ENCODE results near the gene IFT74.

IFT74 gene

GRCh38 chr9:27019589-27019988, 63.4 kb downstream of the IFT74 start:
- ATAC-seq (ENCODE audit: low read depth) (no peak), DNase-seq (ENCODE audit: low spot score in 2 of 2) (no peak)
- no peak overlapping the region for H3K27ac Mint-ChIP-seq
- no peaks in the 10 kb centered on the region for H3K9me3 Mint-ChIP-seq
- no peaks in the 10 kb centered on the region for H3K27me3 Mint-ChIP-seq
- no peaks in the 10 kb centered on the region for H3K4me1 Mint-ChIP-seq
- peaks cover 39% of the 10 kb centered on the region for H3K36me3 Mint-ChIP-seq
- H3K4me3 Mint-ChIP-seq = no peak overlapping the region

GRCh38 chr9:27022920-27023319, 66.7 kb downstream of the IFT74 start:
- H3K4me1 Mint-ChIP-seq = no peaks in the 10 kb centered on the region
- no peak overlapping the region for H3K4me3 Mint-ChIP-seq
- no peaks in the 10 kb centered on the region for H3K27me3 Mint-ChIP-seq
- no peak for ATAC-seq (ENCODE audit: low read depth)
- H3K36me3 Mint-ChIP-seq = peaks cover 37% of the 10 kb centered on the region
- H3K27ac Mint-ChIP-seq = no peak overlapping the region
- H3K9me3 Mint-ChIP-seq = no peaks in the 10 kb centered on the region
- no peak for DNase-seq (ENCODE audit: low spot score in 2 of 2)

DNA sequence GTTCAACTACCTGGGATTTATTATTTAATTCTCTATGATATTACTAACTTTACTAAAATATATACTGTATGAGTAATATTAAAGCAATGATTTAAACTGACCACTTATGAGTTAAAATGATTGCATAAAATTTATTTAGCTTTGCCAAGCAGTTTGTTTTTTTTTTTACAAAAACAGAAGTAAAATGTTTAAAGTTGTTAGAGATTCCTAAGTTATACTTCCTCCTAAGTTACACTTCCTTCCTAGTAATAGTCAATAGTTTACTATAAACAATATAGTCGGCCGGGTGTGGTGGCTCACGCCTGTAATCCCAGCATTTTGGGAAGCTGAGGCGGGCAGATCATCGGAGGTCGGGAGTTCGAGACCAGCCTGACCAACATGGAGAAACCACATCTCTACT, 73.0 kb downstream of the IFT74 start:
- Mint-ChIP-seq H3K27me3 (no peaks in the 10 kb centered on the region), H3K4me1 (no peaks in the 10 kb centered on the region), H3K27ac (no peak overlapping the region), H3K9me3 (no peaks in the 10 kb centered on the region), H3K4me3 (no peak overlapping the region), H3K36me3 (peaks cover 11% of the 10 kb centered on the region)
- ATAC-seq (ENCODE audit: low read depth) (no peak), DNase-seq (ENCODE audit: low spot score in 2 of 2) (no peak)

GRCh38 chr9:27033815-27034403, 77.7 kb downstream of the IFT74 start:
- H3K27me3 Mint-ChIP-seq = no peaks in the 10 kb centered on the region
- H3K4me1 Mint-ChIP-seq = no peaks in the 10 kb centered on the region
- ATAC-seq (ENCODE audit: low read depth) (peak; percentile 44), DNase-seq (ENCODE audit: low spot score in 2 of 2) (peak; percentile 26 to 44)
- H3K36me3 Mint-ChIP-seq = peaks cover 5% of the 10 kb centered on the region
- H3K9me3 Mint-ChIP-seq = no peaks in the 10 kb centered on the region
- no peak overlapping the region for H3K4me3 Mint-ChIP-seq
- H3K27ac Mint-ChIP-seq = no peak overlapping the region

DNA sequence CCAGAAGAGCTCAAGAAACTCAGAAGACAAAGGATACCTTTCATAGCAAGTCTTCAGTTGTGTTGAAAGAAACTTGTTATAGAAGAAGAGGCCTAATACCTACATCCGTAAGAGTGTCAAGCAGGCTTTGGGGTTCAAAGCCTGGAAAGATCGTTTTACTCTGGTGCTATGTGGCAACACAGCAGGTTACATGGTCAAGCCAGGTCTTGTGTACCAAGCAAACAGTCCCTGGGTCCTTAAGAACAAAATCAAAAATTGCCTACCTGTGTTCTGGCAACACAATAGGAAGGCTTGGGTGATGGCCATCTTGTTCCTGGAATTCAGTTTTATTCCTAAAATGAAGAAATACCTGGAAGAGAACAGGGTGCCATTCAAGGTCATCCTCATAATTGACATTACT, 81.3 kb downstream of the IFT74 start:
- Mint-ChIP-seq H3K27ac (no peak overlapping the region), H3K27me3 (no peaks in the 10 kb centered on the region), H3K36me3 (peaks cover 5% of the 10 kb centered on the region), H3K9me3 (no peaks in the 10 kb centered on the region), H3K4me1 (no peaks in the 10 kb centered on the region), H3K4me3 (no peak overlapping the region)
- no peak for ATAC-seq (ENCODE audit: low read depth)
- DNase-seq (ENCODE audit: low spot score in 2 of 2) = no peak

- H3K4me1 Mint-ChIP-seq = no peaks in the 10 kb centered on the region
- H3K4me3 Mint-ChIP-seq = no peak overlapping the region
- peaks cover 7% of the 10 kb centered on the region for H3K36me3 Mint-ChIP-seq
- no peaks in the 10 kb centered on the region for H3K27me3 Mint-ChIP-seq
- ATAC-seq (ENCODE audit: low read depth) (no peak), DNase-seq (ENCODE audit: low spot score in 2 of 2) (no peak)
- H3K9me3 Mint-ChIP-seq = no peaks in the 10 kb centered on the region
- H3K27ac Mint-ChIP-seq = no peak overlapping the region
Observed at GRCh38 chr9:27041746-27042145, 85.5 kb downstream of the IFT74 start.

DNA sequence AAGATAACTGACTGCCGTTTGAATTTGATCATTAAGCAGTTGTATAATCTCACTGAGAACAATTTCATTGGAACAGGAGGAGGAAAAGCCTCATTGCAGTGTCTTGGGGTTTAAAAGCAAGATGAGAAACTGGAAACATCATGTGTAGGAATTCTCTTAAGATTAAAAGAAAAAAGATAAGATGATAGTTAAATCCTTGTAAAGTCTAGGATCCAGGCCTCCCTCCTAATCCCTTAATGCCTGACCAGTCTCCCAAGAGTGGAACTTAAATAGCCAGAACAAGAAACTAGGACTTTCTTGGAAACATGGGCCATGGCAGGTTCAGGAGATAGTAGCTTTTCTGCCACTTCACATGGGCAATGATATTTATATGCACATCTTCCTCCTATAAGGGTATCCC, 86.3 kb downstream of the IFT74 start:
- no peak overlapping the region for H3K27ac Mint-ChIP-seq
- DNase-seq (ENCODE audit: low spot score in 2 of 2) (no peak), ATAC-seq (ENCODE audit: low read depth) (no peak)
- H3K9me3 Mint-ChIP-seq = no peaks in the 10 kb centered on the region
- H3K4me3 Mint-ChIP-seq = no peak overlapping the region
- peaks cover 5% of the 10 kb centered on the region for H3K36me3 Mint-ChIP-seq
- no peaks in the 10 kb centered on the region for H3K4me1 Mint-ChIP-seq
- H3K27me3 Mint-ChIP-seq = no peaks in the 10 kb centered on the region

DNA sequence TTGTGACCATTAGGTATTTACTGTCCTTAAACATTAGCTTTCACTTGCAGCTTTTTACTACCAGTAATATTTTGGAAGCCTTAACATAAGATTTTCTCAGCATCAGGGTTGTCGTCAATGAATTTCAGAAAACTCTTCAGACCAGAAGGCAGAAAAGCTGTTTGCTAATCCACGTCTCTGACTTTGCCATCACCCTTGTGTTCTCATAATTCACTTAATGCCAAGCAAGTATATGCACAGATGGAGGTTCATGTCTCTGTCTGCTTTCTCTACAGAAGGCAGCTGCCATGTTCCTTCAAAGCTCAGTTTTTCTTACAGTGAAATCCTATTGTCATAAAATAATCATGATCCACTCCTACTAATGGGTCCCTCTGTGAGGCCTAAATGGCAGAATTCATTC, 87.0 kb downstream of the IFT74 start:
- Mint-ChIP-seq H3K4me3 (no peak overlapping the region), H3K27ac (no peak overlapping the region), H3K27me3 (no peaks in the 10 kb centered on the region), H3K4me1 (no peaks in the 10 kb centered on the region), H3K9me3 (no peaks in the 10 kb centered on the region), H3K36me3 (peaks cover 5% of the 10 kb centered on the region)
- ATAC-seq (ENCODE audit: low read depth) (no peak), DNase-seq (ENCODE audit: low spot score in 2 of 2) (no peak)

GRCh38 chr9:27047136-27047535, 90.9 kb downstream of the IFT74 start:
- ATAC-seq (ENCODE audit: low read depth) = no peak
- H3K4me1 Mint-ChIP-seq = no peaks in the 10 kb centered on the region
- peaks cover 18% of the 10 kb centered on the region for H3K36me3 Mint-ChIP-seq
- no peak for DNase-seq (ENCODE audit: low spot score in 2 of 2)
- no peak overlapping the region for H3K4me3 Mint-ChIP-seq
- H3K27ac Mint-ChIP-seq = peak overlapping the region; percentile 60
- no peaks in the 10 kb centered on the region for H3K9me3 Mint-ChIP-seq
- H3K27me3 Mint-ChIP-seq = no peaks in the 10 kb centered on the region

DNA sequence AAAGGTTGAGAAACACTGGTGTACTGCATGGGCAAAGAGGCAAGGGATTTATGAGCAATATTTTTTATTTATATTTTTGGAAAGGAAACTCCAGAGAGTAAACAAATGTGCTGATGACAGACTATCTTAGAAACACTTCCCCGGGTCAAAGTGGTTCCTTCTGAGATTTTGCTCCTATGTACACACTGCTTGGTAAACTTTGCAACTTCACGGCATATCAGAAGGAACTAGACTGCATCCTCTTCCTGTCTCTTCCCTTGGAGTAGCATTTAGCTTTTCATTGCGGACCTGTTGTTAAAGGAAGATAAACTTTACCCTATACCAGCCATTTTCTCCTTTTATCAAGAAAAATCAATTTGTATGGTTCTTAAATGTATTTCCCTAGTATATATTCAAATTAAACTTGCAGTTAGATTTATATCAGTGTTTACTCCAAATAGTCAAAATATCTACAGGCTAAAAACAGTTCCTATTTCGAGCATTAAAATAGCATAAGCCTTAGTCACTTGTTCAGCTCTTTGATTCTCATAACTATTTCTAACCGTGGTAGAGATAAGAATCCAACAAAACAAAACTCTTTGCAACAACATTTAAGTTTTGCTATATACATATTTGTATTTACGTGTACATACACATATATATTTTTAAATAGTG, 97.3 kb downstream of the IFT74 start:
- no peak for DNase-seq (ENCODE audit: low spot score in 2 of 2)
- ATAC-seq (ENCODE audit: low read depth) = no peak
- Mint-ChIP-seq H3K9me3 (no peaks in the 10 kb centered on the region), H3K27me3 (no peaks in the 10 kb centered on the region), H3K36me3 (peaks cover 24% of the 10 kb centered on the region), H3K4me1 (no peaks in the 10 kb centered on the region), H3K27ac (no peak overlapping the region), H3K4me3 (no peak overlapping the region)

DNA sequence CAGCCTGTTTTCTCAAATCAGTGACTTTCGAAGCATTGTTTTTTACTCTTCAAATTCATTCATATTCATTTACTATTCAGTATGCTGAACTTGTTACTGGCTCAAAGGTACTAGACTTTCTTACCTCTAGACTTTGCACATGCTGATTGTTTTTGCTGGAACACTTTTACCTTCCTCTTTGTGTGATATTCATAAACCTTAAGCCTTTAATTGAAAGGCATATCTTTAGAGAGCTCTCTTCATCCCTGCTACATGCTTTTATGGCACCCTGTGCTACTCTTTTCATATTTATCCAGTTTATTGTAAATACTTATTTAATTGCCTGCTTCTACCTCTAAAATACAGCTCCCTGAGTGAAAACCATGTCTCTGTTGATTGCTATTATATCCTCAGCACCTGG, 97.9 kb downstream of the IFT74 start:
- Mint-ChIP-seq H3K4me3 (no peak overlapping the region), H3K27ac (peak overlapping the region; percentile 62), H3K9me3 (no peaks in the 10 kb centered on the region), H3K36me3 (peaks cover 23% of the 10 kb centered on the region), H3K4me1 (no peaks in the 10 kb centered on the region), H3K27me3 (no peaks in the 10 kb centered on the region)
- DNase-seq (ENCODE audit: low spot score in 2 of 2) = no peak
- ATAC-seq (ENCODE audit: low read depth) = no peak

DNA sequence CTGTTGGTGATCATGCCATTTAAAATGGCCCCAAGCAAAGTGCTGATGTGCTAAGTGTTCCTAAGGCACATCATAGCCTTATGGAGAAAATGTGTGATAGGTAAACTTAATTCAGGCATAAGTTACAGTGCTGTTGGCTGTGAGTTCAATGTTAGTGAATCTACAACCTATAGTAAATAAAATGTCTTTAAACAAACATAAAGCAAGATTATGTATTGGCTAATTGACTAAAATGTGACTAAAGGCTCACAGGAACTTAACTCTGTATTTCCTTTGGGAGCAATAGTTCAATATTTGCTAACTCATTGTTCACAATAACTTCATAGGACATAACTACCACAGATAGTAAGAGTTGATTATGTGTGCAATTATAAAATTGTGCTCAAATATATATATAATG, 98.6 kb downstream of the IFT74 start:
- H3K27me3 Mint-ChIP-seq = no peaks in the 10 kb centered on the region
- no peak for DNase-seq (ENCODE audit: low spot score in 2 of 2)
- no peak overlapping the region for H3K4me3 Mint-ChIP-seq
- no peaks in the 10 kb centered on the region for H3K4me1 Mint-ChIP-seq
- peaks cover 26% of the 10 kb centered on the region for H3K36me3 Mint-ChIP-seq
- H3K27ac Mint-ChIP-seq = peak overlapping the region; percentile 62
- H3K9me3 Mint-ChIP-seq = no peaks in the 10 kb centered on the region
- ATAC-seq (ENCODE audit: low read depth) = no peak

DNA sequence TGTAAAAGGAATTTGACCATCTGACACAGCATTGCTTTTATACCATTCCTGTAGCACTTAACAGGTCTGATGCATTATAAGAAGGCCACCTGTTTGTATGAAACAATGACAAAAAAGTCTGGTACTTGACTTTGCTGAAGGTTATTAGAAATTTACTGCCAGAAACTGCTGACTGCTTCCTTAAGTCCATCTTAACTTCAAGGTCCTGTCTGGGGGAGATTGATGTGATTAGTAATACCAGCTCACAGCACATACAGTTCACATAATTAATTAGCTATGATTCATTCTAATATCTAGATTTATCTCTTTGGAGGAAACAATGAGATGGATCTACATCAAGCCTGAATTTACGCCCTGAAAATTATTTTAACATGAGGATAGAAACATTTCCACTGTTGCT, 103.2 kb downstream of the IFT74 start:
- Mint-ChIP-seq H3K4me1 (no peaks in the 10 kb centered on the region), H3K9me3 (no peaks in the 10 kb centered on the region), H3K4me3 (no peak overlapping the region), H3K27me3 (no peaks in the 10 kb centered on the region), H3K27ac (no peak overlapping the region), H3K36me3 (peaks cover 19% of the 10 kb centered on the region)
- no peak for DNase-seq (ENCODE audit: low spot score in 2 of 2)
- ATAC-seq (ENCODE audit: low read depth) = no peak

DNA sequence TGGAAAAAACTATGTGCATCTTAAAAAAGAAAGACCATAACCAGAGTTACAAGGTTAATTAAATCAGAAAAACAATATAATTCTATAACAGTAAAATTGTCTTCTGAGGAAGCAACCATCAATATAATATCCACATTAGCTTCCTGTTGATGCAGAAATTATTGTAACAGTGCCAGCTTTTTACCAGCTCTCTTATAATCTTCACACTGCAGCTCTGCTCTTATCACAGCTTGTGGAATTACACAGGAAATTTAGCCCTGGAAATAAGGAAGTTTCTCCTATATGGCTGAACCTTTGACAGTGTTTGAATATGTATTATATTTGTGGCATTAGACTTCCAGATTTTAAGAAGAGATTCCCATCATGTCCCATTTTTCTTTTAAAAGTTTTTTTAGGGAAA, 103.7 kb downstream of the IFT74 start:
- H3K9me3 Mint-ChIP-seq = no peaks in the 10 kb centered on the region
- H3K27me3 Mint-ChIP-seq = no peaks in the 10 kb centered on the region
- no peaks in the 10 kb centered on the region for H3K4me1 Mint-ChIP-seq
- no peak overlapping the region for H3K27ac Mint-ChIP-seq
- H3K36me3 Mint-ChIP-seq = peaks cover 19% of the 10 kb centered on the region
- no peak overlapping the region for H3K4me3 Mint-ChIP-seq
- ATAC-seq (ENCODE audit: low read depth) = no peak
- DNase-seq (ENCODE audit: low spot score in 2 of 2) = no peak

DNA sequence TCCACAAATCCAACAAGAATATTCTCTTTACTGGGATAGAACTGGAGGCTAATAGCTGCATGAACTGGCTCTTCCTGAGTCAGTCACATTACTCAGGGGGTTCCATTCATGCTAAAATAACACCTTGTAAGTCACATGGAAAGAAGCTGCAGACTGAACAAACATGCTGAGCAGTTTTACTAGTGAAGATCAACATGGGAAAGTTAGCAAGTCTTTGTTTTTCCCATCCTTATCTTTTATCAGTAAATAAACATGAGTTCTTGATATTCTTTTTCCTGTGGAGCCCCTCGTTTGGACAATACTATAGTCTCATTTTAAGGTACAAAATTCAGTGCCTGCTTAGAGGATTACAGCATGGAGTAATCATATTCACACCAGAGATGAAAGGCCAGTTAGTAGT, 109.1 kb downstream of the IFT74 start:
- no peaks in the 10 kb centered on the region for H3K4me1 Mint-ChIP-seq
- H3K27me3 Mint-ChIP-seq = no peaks in the 10 kb centered on the region
- DNase-seq (ENCODE audit: low spot score in 2 of 2) = no peak
- no peak overlapping the region for H3K27ac Mint-ChIP-seq
- H3K4me3 Mint-ChIP-seq = no peak overlapping the region
- ATAC-seq (ENCODE audit: low read depth) = no peak
- no peaks in the 10 kb centered on the region for H3K9me3 Mint-ChIP-seq
- H3K36me3 Mint-ChIP-seq = peaks cover 4% of the 10 kb centered on the region

Measured in memory B cell (primary cell).